ENCODE measurements around the gene ADGRB3.

The ADGRB3 gene

DNA sequence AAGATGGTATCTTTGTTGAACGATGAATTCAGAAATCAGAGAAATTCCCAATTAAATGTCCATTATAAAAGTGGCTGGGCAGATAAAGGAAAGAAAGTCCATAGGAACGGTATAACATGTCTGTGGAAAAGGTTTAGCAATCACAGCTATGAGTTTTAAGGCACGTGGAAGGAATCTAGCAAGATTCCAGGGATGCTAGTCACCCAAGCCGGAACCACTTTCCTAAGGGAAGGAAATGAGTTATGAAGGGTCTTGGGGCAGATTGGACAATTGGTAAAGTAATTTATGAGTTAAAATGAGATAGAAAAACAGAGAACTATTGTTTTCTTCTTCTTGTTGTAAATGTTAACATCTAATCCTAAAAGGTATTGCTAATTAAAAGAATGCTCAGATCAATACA is 384.8 kb downstream of the ADGRB3 start:
- DNase-seq (ENCODE audit: low read depth in 2 of 2, low spot score in 1 of 2), result no peak

DNA sequence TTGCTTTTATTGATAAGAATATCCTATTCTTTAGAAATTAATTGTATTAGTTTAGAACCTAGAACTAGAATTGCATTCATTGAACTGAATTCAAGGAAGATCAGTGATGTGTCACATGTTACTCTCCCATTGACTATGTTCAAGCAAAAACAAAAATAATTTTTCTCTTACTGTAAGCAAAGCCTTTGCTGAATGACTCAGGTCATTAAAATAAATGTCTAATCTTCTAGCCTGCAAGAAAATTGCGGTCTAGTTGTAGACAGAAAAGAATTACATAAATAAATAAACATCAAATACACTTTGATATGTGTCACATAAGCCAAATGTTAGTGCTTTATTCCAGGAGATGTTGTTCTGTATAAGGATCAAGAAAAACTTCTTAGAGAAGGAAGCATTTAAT is 387.9 kb downstream of the ADGRB3 start:
- DNase-seq (ENCODE audit: low read depth in 2 of 2, low spot score in 1 of 2), result no peak

DNA sequence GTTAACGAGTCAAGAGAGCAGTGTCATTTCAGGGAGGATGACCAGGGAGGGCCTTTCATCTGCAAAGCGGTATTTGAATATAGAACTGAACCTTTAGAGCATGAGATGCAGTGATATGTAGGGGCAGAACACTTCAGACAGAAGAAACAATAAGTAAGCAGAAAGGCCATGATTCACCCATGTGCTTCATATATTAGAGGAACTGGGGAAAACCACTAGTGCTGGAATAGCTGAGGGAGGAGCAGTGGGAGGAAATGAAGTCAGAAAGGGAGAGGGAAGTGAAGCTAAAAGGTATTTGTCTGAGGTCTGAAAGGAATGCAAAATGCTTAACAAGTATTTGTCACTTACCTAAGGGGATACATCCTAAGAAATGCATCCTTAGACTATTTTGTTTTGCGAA is 391.2 kb downstream of the ADGRB3 start:
- no peak for DNase-seq (ENCODE audit: low read depth in 2 of 2, low spot score in 1 of 2)

DNA sequence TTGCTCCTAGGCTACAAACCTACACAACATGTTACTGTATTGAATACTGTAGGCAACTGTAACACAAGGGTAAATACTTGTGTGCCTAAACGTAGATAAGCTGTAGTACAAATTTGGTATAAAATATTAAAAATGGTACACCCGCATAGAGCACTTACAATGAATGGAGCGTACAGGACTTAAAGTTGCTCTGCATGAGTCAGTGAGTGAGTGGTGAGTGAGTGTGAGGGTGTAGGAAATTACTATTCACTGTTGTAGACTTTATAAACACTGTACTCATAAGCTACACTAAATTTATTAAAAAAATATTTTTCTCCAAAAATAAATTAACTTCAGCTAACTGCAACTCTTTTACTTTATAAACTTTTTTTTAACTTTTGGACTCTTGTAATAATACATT is 391.6 kb downstream of the ADGRB3 start:
- DNase-seq (ENCODE audit: low read depth in 2 of 2, low spot score in 1 of 2), result no peak

DNA sequence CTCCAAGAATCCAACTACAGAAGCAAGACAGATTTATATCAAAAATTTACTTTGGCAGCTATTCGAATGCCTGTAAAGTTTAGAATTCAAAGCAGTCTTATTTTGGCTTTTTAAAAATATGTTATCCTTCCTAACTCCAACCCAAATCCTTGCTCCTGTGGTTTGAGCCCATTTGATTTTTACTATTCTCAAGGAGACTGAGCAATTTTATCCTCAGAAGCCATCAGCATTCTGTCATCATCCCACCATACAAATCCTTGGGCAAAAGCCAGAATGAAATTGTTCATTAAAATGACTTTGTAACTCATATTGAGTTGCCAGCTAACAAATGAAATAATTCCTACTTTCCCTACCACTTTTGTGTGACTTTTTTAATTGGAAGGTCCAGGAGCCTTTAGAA is 392.8 kb downstream of the ADGRB3 start:
- no peak for DNase-seq (ENCODE audit: low read depth in 2 of 2, low spot score in 1 of 2)

DNA sequence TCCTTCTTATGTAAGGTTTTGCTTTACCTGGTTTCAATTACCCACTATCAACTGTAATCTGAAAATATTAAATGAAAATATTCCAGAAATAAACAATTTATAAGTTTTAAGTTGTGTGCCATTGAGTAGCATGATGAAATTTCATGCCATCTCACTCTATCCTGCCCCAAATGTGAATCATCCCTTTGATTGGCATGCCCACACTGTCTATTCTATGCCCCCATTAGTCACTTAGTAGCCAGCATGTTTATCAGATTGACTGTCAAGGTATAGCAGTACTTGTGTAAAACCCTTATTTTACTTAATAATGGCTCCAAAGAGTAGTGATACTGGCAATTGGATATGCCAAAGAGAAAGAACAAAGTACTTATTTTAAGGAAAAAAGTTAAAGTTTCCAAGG is 403.8 kb downstream of the ADGRB3 start:
- DNase-seq (ENCODE audit: low read depth in 2 of 2, low spot score in 1 of 2), result no peak

DNA sequence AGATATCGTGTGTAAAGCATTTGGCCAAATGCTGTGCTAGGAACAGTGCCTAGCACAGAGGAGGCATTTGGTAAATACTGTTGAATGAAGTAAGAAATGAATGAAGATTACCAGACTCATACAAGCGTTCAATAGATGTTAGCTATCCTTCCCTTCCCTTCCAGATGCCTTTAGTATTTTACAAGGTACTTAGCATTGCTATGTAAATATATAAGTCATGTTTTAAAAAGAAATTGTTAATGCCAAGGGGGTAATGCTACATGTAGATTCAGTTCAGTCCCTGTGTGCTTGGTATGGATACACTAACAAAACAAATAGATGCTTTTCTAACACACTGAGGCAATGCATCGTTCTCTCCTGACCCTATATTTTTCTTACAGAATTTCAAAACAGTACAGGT is 407.2 kb downstream of the ADGRB3 start:
- DNase-seq (ENCODE audit: low read depth in 2 of 2, low spot score in 1 of 2), result no peak

DNA sequence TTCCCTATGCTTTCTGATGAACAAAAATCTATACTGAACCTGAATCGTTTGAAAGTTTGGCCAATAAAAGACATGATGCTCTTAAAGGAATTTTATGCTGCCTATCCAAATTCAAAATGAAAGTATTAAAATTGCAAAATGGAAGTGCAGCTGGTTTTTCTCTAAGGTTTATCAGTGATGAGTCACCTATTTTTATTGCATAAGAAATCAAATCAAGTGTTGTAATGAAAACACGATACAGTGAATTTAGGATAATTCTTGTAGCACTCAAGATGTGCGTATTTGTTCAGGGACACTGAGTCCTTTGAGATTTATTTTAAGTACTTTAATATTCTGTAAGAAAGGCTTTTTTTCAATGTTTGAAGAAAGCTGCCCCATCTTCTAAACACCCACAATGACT is 409.5 kb downstream of the ADGRB3 start:
- DNase-seq (ENCODE audit: low read depth in 2 of 2, low spot score in 1 of 2), result no peak

DNA sequence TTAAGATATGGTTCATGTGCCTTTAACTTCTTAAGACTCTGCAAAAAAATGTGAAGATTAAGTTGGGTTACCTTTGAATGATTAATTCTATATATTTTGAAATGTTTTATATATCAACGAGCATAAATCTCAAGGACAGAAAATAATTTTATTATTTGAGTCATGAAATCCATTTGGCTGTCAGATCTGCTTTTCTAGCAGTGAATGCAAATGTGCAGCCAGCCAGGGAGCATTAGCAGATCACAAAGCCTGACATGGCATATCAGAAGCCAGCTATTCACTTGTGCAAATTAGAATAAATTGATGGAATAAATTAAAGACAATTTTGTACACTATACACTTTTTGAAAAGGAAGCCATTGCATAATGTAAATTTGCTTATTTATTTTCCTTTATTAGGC is 424.3 kb downstream of the ADGRB3 start:
- DNase-seq (ENCODE audit: low read depth in 2 of 2, low spot score in 1 of 2), result no peak

DNA sequence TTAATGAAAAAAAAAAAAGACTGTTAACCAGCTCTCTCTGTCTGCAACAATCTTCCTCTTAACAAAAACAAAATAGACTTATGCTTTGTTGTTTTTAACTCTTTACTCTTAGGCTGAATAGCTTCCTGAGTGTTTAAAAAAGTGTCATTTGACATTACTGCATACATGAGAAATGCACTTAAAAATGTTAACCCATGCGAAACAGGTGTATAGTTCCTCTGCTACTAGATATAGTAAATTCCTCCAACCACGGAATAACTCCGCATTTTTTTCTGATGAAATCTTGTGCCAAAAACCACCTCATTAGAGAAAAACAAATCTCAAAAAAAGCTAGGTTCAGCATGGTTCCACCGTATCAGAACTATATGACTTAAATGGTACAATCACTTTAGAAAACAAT is 426.0 kb downstream of the ADGRB3 start:
- DNase-seq (ENCODE audit: low read depth in 2 of 2, low spot score in 1 of 2), result no peak

DNA sequence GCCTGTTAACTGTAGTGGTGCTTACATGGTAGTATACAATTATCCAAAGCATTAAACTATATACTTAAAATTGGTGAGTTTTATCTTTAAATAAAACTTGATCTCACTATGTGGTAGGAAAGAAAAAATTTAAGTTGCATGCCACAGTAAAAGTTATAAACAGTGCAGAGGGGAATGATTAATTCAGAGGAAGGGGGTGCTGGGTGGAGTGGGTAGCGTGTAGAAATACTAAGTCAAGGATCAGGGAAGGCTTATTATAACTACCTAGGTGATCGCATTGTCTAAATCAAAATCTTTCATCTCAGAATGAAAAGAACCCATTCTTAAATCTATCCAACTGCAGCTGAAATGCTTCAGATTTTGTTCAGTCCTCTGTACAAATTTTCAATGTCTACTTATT is 428.3 kb downstream of the ADGRB3 start:
- DNase-seq (ENCODE audit: low read depth in 2 of 2, low spot score in 1 of 2), result no peak

DNA sequence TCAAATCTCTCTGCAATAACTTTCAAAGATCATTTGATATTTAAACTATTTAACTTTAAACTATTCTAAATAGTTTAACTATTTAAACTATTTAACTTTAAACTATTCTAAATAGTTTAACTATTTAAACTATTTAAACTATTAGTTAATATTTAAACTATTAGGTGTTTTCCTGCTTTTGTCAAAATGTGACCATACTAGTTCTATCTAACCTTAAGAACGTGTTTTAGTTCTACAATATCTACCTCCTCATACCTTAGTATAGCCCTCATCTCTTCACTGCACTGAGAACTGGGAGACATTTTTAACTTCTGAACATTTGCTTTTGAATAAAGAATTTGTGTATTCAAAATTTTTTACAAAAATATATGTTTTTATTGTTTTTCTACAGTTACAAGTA is 429.1 kb downstream of the ADGRB3 start:
- no peak for DNase-seq (ENCODE audit: low read depth in 2 of 2, low spot score in 1 of 2)

DNA sequence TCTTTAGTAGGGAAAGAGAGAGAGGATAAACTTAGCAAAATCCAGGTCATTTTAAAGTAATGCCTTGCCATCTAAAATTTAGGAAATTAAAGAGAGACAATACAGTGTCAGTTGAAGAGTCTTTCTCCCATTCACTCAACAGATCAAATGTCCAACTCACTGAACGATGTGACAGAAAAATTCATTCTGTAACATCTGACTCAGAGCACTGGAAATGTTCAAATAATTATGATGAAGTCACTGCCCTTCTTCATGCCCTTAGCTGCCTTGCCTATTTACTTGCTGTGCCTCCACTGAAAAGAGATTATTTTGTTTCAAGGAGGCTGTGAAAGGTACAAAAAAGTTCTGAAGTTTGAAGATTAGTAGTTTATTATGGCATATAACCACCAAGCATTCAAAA is 434.8 kb downstream of the ADGRB3 start:
- DNase-seq (ENCODE audit: low read depth in 2 of 2, low spot score in 1 of 2), result no peak

DNA sequence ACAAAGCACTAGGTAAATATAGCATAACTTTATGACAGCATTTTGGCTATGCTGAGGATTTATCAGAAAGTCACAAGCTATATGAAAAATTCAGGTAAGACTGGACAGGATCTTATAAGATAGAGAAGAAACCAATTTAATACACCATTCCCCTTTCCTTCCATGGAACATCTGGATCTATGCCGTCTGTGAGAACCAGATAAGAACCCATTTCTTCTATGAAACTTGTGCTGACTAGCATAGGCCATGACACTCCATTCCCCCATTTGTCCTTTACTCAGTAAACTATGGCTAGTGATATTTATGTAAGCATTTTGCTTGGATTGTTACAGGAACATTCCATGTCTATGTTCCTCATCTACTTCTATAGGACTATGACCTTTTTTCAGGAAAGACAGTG is 437.7 kb downstream of the ADGRB3 start:
- DNase-seq (ENCODE audit: low read depth in 2 of 2, low spot score in 1 of 2), result no peak

DNA sequence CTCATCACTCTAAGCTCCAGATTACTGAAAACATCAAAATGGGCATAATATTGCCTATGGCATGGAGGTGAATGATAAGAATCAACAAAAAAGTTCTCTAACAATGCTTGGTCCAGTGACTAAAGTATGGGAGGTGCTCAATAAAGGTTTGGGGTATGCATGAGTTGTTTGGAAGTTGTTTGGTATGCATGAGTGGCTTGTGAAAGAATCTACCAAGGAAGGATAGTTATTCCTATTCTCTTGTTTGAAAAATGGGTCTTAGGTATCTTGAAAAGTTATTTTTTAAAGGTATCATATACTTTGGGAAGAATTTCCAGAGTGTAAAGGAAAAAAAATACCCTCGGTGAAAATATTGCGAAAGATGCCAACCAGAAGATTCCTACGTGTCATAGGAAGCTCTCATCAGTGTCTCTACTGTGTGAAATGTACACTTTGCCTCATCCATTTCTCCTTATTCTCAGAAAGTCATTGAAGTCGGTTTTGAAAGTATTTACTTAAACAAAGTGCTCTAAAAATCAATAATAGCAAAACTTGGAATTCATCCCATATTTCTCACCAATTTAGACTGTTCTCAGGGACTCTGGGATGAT is 449.8 kb downstream of the ADGRB3 start:
- no peak for DNase-seq (ENCODE audit: low read depth in 2 of 2, low spot score in 1 of 2)

DNA sequence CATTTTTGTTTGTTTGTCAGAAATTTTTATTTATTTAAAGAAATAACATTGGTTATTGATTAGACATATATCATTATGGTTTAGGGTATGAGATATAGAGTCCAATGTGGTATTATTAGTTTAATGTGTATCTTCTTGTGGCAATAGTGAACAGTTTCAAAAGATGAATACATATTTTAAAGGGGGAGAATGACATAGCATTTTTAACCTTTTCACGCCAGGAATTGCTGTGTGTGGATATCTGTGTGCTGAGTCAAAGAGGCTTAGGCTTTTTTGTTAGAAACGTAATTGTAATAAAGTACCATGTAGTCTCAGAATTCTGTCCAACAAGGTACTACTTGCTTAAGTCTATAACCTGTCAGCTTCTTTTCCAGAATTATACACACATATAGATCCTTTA is 451.6 kb downstream of the ADGRB3 start:
- no peak for DNase-seq (ENCODE audit: low read depth in 2 of 2, low spot score in 1 of 2)

DNA sequence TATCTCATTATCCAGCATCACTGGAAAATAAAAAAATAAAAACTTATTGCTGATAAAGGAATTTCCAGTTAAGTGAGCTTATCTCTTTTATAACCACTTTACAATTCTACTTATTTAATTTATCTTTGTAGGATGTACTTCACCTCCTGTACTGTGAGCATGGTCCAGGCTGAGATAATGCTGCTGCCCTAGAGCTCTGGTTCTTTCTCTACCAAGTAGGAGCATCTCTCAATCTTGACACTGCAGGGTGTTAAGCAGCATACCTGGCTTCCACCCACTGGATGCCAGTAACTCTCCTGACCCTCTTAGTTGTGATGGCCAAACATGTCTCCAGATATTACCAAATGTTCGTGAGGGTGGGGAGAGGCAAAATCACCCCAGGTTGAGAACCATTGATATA is 454.5 kb downstream of the ADGRB3 start:
- no peak for DNase-seq (ENCODE audit: low read depth in 2 of 2, low spot score in 1 of 2)

DNA sequence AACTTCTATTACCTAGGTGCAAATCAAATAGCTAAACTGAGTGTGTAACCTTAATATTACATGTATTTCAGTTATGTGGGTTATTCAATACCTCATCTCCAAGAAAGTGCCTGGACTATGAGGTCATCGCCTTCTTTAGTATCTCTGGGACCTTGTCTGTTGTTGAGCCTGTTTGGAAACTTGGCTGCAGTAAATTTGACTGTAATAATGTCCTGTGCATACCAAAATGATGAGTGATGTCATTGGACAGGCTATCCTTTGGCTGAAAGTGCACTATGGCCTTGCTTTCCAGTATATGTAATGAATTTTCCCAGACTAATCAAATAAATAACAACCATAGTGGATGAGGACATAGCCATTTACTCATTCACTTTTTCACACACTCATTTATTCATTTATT is 455.1 kb downstream of the ADGRB3 start:
- DNase-seq (ENCODE audit: low read depth in 2 of 2, low spot score in 1 of 2), result no peak

DNA sequence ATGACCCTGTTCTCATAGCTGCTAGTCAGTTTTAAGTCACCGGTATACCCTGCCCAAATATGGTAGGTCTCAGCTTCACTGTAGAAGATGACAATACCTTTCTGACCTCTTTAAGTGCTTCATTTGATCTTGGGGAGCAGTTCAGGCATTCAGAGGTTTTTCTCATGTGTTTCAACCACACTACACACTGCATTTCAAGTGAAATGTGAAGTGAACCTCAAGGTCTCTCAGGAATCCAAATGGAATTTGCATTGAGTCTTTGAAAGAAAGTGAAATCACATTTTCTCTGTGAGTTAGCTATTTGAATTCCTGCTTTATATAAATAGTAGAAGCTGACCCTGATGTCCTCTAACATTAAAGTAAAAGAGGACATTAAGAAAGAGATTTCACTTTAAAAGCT is 461.6 kb downstream of the ADGRB3 start:
- DNase-seq (ENCODE audit: low read depth in 2 of 2, low spot score in 1 of 2), result no peak

DNA sequence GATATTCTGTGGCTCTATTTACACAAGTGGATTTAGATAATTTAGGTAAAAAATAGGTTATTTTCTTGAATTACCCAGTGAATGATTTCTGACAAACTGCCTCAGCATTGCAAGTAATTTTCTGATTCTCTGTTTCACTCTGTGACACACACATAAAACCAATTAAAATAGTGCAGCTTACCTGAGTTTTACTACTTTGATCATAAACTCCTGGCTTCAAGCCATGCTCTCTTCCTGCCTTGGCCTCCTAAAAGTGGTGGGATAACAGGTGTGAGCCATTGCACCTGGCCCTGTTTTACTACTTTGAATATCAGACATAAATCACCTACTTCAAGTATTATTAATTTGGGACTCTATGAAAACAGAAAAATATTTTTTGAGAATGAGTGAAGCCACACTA is 462.9 kb downstream of the ADGRB3 start:
- no peak for DNase-seq (ENCODE audit: low read depth in 2 of 2, low spot score in 1 of 2)

DNA sequence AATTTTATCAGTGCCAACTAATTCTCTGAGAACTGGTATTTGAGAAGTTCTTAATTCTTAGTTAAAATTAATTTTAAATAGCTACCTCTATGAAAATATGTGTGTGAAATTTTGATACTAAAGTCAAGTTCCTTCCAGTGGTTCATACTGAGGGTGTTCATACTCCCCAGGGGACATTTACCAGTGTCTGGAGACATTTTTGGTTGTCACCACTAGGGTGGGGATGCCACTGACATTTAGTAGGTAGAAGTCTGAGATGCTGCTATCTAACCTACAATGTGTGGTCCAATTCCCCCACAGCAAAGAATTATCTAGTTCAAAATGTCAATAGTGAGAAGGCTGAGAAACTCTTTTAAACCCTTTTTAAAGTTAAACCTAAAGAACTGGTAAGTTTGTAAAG is 463.8 kb downstream of the ADGRB3 start:
- no peak for DNase-seq (ENCODE audit: low read depth in 2 of 2, low spot score in 1 of 2)

DNA sequence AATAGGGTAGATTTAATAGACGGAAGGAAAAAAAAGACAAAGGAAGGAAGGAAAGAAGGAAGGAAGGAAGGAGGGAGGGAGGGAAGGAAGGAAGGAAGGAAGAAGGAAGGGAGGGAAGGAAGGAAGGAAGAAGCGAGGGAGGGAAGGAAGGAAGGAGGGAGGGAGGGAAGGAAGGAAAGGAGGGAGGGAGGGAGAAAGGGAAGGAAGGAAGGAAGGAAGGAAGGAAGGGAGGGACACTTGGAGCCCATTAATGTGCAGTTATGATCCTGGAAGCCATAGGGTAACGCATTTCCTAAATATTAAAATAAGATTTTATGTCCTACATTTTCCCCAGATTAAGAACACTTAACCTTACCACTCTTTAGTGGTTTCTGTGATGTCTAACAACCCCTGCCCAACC is 465.7 kb downstream of the ADGRB3 start:
- DNase-seq (ENCODE audit: low read depth in 2 of 2, low spot score in 1 of 2), result no peak

DNA sequence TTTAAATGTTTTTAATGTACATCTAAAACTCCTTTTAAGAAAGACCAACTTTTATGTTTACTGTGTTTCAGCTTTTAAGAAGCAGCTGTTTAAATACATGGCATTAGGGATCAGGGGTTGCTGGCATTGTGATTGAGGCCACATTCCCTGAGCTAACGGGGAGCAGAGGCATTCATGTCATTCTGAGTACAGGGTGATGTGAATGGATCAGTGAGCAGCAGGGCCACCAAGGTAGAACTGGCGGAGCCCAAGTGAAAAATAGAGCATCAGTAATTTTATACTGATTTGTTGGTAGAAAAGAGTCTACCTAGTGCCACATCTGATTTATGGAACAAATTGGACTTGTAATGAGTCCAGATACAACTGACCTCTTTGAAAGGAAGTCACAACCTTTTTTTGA is 467.3 kb downstream of the ADGRB3 start:
- no peak for DNase-seq (ENCODE audit: low read depth in 2 of 2, low spot score in 1 of 2)

DNA sequence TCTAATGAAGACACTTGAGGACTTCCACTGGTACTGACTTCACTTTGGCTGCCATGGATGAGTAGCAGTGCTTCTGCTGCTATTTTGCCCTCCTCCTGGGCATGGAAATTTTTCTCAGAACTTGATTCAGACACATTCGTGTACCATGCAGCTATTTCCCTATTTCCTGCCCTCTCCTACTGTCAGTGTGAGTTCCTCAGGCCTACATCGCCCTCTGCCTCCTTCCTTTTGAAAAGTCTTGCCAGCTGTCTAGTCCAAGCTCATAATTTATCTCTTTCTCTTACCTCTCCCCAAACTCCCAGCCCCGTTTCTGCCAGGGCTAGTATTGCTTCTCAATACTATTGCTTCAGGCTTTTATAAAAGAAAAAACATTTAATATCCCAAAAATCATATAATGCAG is 470.2 kb downstream of the ADGRB3 start:
- DNase-seq (ENCODE audit: low read depth in 2 of 2, low spot score in 1 of 2), result no peak

Data from stimulated activated CD8-positive, alpha-beta memory T cell treated with anti-CD3 and anti-CD28 coated beads, Interleukin-4, amount 100 ng/mL, for 4 hours (primary cell).